GM12801 (cell line): ENCODE measurements around the gene ZNF831.

Experiments used
- TF ChIP-seq, protein P1 (sequence below): IDR thresholded peaks from one replicate; pipeline ENCODE4 v1.5.1; 2011; ENCODE audit warnings: control low read depth; ENCODE audit not compliant: insufficient read length; ENCODE audit errors: extremely low read depth

Gene ZNF831

DNA sequence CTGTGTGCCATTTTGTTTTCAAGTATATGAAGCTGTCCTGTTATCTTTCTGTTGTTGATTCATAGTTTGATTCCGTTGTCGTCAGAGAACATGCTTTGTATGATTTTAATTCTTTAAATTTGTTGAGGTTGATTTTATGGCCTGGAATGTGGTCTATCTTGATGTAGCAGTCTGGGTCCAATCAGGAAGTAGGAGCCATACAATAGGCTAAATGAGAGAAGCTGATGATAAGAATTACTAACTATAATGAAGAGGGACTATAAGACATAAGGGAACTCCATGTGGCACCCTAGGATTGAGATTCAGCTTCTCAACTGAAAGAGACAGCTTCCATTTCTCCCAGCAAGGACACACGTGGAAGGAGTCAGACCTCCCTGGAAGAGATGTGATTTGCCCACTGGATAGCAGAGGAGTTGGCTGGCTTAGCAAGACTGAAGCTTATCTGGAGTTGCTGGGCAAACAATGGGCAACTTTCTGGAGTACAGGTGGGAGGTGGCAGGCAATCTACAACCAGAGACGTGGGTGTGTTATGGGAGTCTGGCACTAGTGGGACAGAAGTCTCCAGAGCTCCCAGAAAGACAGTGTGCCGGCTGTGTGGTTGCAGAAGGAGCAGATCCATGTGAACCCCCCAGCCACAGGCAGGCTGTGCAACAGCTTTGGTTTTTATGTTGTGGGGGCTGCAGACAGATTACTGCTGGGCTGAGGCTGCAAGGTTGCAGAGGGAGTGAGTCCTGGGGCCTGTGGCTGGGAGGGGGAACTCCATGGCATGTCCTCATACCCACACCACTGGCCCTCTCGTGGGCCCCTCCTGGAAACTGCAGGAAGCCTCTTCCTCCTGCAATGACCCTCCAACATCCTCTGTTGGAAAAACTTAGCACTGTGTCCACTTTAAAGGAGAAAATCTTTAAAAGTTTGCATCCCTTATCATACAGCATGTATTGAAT, 7.1 kb downstream of the ZNF831 start:
- TF ChIP-seq, protein P1, sequence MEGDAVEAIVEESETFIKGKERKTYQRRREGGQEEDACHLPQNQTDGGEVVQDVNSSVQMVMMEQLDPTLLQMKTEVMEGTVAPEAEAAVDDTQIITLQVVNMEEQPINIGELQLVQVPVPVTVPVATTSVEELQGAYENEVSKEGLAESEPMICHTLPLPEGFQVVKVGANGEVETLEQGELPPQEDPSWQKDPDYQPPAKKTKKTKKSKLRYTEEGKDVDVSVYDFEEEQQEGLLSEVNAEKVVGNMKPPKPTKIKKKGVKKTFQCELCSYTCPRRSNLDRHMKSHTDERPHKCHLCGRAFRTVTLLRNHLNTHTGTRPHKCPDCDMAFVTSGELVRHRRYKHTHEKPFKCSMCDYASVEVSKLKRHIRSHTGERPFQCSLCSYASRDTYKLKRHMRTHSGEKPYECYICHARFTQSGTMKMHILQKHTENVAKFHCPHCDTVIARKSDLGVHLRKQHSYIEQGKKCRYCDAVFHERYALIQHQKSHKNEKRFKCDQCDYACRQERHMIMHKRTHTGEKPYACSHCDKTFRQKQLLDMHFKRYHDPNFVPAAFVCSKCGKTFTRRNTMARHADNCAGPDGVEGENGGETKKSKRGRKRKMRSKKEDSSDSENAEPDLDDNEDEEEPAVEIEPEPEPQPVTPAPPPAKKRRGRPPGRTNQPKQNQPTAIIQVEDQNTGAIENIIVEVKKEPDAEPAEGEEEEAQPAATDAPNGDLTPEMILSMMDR: no peak

DNA sequence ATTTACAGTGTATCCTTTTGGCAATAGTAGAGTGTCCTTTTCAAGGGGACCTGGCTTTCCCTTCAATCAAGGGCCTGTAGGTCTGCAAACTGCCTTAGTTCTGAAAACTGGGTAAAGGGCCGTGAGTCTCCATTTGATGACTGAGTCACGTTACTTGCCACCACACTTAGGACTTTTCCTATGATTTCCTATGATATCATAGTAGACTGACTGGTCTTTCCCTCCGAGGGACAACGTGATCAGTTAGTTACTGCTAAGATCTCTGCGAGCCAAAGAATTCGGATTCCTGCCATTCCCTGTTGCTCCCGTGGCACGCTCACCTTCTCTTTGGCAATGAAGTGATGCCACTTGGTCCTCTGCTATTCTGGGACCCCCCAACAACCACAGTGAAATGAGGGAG, 8.4 kb downstream of the ZNF831 start:
- TF ChIP-seq, protein P1: no peak

DNA sequence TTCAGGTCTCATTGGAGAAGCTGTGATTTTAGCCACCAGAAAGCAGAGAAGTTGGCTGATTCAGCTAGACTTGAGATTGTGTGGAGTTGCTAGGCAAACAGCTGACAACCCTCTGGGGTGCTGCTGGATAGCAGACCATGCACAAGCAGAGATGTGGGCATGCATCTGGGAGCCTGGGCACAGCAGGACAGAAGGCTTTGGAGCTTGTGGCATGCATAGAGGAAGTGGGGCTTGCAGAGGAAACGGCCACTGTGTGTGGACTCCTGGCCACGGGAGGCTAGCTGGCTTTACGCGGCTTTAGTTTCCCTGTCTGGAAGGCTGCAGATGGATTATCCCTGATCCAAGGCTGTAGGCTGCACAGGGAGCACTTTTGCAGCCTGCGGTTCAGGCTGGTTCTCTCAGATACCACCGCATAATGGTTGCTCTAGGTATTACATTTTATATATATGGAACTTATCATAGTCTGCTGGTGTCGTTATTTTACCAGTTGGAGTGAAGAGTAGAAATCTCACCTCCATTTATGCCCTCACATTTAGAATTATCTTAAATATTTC, 10.4 kb downstream of the ZNF831 start:
- TF ChIP-seq, protein P1: no peak

DNA sequence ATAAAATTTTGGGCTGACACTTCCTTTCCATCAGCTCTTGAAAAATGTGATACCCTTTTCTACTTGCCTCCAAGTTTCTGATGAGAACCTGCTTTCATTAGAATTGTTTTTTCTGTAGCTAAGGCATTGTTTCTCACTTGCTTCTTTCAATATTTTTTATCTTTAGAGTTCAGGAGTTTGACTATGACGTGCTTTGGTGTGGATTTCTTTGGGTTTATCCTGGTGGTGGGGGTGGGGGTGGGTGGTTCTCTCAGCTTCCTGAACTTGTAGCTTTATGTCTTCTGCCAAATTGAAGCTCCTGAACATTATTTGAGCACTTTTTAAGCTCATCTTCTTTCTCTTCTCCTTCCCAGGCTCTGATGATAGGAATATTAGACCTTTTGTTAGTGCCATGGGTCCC, 11.4 kb downstream of the ZNF831 start:
- TF ChIP-seq, protein P1: no peak

DNA sequence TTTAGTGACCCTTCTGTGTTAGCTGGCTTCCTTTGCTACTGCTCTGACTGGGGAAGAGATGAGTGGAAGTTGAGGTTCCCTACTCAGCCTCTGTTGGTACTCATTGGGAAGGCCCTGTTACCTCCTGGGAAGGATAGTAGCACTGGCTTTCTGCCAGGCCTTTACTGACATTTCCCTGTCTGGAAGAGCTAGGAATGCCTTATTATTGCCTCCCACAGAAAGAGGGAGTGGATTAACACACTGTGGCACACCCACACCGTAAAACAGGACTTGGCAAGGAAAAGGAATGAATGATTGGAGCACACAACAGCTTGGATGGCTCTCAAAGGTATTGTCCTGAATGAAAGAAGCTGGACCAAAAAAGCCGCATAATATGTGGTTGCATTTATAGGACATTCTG, 12.2 kb downstream of the ZNF831 start:
- TF ChIP-seq, protein P1: no peak

DNA sequence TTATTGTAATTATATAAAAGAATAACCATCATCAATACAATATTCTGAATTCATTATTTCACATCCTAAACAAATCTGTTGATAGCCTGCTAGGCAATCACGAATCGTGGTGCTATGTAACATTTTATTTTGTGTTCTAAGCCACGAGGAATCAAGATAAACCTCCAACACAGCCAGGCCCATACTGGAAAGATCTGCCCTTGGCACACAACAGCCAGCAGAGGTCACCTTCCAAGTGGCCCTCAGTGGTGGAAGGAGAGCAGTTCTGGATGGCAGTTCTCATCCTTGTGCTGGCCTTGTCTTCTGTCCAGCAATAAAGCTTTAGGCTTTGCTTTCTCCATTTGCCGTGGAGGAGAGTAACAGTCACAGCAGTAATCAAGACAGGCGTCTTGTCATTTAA, 13.2 kb downstream of the ZNF831 start:
- TF ChIP-seq, protein P1: no peak

DNA sequence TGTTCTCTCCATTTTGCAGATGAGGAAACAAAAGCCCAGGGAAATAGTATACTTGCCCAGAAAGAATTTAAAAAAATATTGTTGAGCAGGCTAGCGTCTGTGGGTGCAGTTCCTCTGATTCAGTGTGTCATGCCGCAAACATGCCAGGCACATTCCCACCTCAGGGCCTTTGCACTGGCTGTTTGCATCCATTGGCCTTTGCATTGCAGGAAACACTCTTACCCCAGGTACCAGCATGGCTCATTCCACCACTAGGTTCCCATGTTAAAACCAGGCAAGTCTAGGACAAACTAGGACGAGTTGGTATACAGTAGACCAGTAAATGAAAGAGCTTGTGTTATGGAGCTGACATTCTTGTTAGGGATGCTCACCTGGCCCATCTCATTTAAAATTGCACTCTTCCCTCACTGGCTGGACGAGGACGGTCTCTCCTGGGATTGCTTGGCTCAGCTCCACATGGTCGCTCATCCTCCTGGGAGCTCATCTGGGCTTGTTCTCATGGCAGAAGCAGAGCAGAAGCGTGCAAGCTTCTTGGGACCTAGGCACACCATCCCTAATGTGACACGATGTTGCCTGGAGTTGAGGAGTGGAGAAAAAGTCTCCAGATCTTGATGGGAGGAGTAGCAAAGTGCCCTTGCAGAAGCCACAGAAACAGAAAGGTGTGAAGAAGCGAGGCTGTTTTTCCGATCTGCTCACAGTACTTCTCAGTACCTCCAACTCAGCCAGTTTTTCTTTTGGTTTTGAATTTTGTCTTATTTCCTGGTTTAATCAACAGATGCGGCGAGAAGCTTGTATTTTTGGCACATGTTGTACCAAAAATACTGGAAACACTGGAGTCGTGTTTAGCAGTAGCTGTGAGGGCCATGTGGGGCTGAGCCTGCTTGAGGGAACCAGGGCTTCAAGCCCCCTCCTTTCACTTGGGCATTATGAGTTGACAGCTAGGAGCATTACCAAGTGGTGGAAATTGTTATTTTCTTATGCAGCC, 13.9 kb downstream of the ZNF831 start:
- TF ChIP-seq, protein P1: no peak
